Activated CD4-positive, CD25-positive, alpha-beta regulatory T cell (primary cell): Measurements from ENCODE around the gene KCNH6.

Experiments
- DNase-seq, 4 experiments: peaks; one replicate each; lab custom pipeline; 2025; lab: John Stamatoyannopoulos, UW

KCNH6 gene

DNA sequence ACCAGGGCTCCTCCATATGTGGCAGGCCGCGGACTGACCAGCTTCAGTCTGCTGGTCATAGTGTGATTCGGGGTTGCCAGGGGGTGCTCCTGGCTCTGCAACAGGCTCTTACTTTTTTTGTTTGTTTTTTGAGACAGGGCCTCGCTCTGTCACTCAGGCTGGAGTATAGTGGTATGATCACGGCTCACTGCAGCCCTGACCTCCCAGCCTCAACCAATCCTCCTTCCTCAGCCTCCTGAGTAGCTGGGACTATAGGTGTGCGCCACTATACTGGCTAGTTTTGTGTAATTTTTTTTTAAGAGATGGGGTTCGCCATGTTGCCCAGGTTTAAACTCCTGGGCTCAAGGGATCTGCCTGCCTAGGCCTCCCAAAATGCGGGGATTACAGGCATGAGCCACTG lies 11.8 kb upstream of the KCNH6 start:
- DNase-seq: no peak

DNA sequence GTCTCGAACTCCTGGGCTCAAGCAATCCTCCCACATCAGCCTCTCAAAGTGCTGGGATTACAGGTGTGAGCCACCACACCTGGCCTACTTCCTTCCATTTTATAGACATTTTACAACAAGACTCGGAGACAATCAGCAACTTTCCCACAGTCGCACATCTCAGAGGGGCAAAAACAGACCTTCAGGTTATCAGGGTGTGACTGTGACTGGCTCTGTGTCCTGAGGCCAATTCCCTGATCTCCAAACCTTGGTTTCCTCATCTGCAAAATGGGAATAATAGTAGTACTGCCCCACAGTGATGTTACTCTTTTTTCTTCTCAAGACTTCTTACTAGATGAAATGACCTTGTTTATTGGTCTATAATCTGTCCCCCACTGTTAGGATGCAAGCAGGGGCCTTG lies 10.8 kb upstream of the KCNH6 start:
- DNase-seq: no peak

DNA sequence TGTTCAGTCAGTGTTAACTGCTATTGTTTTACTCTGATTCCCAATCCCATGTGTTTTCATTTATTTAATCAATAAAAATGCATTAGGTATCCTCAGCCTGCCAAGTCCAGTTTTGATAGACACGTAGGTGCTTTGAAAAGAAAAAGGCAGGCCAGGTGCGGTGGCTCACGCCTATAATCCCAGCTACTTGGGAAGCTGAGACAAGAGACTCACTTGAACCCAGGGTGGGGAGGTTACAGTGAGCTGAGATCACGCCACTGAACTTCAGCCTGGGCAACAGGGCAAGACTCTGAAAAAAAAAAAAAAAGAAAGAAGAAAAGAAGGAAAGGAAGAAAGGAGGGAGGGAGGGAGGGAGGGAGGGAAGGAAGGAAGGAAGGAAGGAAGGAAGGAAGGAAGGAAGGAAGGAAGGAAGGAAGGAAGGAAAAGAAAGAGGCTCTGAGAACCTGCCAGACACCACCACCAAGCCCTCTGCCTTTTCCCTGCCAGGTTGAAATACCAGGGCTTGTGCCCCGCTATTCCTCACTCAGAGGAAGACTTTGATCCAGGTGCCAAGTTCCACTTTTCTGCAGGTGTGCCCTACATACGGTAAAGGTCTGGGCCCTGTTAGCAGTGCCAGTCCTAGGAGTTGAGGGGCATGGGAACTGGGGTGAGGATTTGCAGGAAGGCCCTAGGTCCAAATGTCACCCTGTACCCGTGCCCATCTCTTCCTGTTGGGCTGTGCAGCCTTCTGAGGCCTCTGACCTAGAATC lies 10.1 kb upstream of the KCNH6 start:
- no peak for DNase-seq

DNA sequence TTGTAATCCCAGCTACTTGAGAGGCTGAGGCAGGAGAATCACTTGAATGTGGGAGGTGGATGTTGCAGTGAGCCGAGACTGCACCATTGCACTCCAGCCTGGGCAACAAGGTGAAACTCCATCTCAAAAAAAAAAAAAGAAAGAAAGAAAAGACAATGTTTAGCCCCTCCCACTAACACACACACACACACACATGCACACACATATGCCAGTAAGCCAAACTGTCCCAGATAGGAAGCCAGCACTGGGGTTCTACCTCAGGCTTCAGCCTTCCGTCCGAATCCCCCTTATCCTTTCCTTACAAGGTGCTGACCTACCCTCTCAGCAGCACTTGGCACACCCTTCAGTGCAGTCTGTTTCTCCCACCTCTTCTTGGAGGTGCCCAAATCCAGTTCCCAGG lies 8.7 kb upstream of the KCNH6 start:
- DNase-seq: no peak

DNA sequence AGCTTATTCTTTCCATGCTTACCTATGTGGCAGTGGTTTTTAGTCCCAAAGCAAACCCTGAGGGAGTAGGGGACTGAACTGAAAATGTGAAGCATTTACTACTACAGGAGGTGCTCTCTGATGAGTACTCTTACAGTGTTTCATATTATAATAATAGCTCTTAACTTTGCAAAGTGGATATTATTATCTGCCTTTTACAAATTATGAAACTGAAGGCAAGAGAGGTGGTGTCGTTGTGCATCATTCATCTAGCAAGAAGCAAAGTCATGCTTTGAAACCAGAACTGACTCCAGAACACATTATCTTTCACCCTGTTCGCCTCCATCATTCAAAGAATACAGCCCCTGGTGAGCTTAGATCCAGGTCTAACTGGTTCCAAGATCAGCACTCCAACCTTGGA lies 8.2 kb upstream of the KCNH6 start:
- DNase-seq: no peak

DNA sequence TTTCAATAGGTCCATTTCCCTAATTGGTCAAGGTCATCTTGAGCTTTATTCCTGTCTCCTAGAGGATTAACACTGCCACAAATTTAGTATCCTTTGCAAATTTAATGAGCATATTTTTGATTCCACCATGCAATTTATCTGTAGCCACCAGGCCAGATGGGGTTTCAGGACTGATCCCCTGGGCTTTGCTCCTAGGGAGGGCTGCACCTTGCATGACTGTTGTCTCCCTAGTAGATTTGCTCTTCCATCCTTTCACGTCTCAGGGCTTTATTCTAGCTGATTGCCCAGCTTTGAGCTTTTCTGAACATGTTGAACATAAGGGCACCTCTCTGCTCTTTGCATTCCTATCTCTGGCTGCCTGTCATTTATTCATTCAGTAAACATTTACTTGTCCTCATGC lies 7.7 kb upstream of the KCNH6 start:
- DNase-seq: no peak

DNA sequence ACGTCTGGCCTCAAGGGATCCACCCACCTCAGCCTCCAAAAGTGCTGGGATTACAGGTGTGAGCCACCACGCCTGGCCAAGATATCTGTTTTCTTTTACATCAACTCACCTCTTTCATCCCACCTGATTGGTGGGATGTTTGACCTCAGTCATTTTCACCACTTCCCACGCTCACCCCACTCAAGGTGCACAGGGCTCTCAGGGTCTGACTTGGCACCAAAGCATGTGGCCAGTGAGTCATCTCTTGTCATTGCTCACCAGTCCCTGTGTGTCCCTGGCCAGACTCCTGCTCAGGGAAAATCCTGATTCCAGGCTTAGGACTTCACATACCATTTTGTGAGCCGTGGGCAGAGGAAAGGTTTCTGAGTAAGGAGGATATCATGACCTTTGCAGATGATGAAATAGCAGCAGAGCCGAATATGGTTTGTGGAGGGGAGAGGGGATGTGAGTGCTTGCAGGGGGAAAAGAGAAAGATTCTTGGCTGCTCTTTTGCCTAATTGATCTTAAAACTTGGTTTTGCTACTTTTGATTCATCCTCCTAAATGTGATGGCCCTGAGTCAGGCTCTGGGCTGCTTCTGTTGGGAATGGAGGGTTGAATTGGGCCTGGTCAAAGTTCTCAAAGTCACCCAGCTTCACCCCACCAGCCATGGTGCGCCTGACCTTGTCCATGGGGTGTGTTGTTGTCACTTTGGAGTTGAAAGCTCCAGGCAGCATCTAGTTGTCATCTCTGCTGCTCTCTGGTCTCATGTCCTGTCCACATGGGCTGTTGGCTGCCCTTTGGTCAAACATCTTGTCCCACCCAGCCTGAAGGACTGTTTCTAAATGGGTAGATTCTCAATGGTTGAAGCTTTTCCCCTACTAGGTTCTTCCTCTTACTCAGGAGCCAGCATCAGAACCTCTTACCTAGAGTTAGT lies 6.0 kb upstream of the KCNH6 start:
- no peak for DNase-seq

DNA sequence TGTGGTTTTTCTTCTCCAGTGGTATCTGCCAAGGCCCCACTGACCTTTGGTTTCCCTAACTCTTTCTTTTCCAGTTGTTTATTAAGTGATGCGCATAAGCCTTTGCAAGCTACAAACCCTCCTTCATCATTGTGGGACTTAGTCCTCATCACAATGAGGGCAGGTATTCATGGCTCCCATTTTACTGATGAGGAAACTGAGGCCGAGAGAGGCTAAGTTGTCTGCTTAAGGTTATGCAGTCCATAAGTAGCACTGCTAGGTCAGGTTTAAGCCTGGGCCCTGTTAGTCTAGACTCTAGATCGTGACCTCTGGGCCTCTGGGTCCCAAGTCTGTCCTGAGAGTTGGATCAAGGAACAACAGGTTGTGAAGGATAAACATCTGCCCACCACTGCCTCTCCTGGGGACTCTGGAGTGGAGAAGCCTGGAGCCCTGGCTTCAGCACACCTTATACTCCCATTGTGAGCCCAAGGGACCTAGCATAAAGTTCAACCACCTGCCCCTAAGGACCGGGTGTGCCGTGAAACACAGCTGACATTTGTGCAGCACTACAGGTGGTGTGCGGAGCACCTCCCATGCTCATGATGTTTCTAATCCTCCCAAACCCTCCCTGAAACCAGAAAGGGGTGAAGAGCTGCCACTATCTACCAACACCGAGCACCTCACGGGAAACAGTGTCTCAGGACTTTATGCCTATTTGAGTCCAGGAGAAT lies 5.2 kb upstream of the KCNH6 start:
- DNase-seq: no peak

DNA sequence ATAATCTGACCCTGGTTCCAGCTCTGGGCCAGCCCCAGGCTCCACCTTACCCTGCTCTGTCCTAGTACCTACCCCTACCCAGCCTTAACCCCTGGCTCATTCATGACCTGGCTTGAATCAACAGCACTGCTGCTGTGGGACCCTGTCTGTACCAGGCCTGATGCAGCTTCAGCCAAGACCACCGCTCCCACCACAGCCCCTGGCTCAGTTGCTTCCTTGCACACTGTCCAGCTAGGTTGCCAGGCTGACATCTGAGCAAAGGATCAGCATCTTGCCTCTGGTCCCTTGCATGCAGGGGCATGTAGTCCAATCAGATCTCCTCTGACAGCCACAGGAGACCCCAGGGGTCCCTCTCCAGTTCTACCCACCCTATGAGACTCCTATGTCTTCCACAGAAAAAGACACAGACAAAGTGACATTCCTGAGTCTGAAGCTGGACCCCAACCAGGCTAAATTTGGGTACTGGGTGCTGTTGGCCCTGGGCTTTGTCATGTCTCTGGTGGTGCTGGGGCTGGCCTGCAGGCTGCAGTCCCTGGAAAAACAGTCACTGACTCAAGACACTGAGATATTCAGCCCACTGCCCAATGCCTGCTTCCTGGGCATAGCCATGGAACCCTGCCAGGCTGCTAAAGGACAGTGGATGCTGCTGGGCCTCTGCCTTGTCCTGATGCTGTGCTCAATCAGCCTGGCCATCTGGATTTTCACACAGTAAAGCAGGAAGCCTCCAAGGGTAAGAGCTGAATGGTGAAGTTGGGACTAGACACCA lies 3.9 kb upstream of the KCNH6 start:
- no peak for DNase-seq

DNA sequence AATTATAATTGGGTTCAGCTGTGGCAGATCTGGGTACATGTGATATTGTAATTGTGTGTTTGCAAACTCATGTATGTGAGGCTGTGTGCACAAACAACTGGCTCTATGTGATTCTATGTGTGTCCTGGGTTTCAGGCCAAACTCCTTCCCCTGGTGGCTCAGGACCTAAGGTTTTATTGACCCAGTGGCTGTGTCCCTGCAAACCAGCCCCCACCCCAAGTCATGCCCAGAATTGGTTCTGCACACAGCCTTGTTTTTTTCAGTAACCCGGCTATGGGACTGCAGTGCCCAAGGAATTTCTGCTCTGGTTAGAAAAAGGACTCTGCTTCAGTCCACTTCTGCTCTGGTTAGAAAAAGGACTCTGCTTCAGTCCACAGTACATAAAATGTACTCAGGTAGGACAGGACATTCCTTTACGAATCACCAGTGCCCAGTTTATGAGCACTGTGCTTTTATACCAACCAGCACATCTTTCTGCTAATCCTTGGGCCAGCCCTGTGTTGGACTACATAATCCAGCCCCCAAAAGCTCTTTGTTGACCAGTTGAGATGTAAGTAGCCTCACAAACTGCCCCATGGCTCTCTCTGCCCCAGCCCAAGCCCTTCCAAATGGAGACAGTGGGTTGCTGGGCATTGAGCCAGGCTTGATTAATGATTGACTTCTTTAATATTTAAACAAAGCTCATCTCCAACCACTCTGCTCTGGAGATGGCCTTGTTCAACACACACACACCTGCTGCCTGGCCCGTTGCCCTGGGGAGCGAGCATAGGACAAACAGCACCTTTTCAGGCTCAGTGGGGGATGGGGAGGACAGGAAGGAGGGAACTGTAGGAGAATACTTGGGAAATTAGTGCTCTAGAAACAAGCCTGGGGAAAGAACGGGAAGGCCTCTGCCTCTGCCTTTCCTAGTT lies 2.9 kb upstream of the KCNH6 start:
- DNase-seq: no peak

DNA sequence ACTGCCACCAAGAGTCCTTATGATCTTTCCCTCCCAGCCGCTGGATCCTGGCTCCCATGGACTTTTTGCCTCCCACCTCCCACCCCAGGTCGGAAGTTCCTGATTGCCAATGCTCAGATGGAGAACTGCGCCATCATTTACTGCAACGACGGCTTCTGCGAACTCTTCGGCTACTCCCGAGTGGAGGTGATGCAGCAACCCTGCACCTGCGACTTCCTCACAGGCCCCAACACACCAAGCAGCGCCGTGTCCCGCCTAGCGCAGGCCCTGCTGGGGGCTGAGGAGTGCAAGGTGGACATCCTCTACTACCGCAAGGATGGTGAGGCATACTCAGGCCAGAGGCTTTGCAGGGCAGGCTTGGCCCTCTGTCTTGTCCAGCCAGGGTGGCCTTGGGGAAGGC lies 893 bp downstream of the KCNH6 start:
- DNase-seq: no peak

DNA sequence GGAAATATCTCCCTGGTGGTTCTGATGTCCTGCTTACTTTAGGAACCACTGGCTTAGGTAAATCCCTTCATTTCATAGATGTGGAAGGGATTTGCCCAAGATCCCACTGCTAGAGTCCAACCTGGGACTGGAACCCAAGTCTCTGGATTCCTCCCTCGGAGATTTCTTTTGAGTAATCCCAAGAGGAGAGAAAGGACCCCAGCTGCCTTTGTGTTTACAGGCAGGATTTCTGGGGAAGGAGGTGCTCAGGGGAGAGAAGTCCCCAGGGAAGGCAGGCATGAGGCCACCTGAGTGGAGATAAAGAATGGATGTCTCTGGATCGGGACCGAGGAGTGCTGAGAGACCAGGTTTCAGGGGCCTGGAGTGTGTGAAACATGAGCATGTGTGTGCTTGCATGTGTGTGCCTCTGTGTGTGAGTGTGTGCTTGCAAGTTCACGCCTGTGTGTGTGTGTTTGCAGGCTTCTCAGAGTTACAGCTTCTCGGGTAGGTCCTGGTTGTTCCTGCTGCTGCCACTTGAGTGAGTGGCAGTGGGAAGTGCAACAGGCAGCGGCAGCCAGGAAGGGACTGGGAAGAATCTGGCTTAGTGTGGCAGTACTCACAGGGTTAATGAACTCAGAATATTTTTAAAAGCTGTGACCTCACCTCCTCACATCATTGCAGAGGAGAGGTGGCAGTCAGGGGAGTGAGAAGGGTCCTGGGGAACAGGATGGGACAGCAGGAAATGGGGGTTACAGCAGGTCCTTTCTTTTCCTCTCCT lies 2.2 kb downstream of the KCNH6 start:
- DNase-seq: no peak

DNA sequence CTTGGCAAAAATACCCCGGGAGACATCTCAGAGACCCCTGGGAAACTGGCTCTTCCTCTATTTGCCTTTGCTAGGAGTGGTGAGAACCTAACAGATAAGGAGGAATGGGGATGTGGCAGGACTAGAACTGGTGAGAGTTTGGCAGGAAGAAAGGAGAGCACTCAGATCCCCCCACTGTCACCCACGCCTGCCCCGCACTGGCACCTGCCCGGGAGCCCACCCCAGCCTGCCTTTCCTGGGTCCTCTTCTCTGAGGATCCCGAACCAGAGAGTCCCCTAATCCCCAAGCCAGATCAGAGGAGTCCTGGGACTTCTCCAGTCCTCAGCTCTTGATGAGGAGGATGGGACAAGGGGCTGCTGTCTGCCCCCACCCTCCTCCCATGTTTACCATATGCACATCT lies 3.7 kb downstream of the KCNH6 start:
- no peak for DNase-seq

DNA sequence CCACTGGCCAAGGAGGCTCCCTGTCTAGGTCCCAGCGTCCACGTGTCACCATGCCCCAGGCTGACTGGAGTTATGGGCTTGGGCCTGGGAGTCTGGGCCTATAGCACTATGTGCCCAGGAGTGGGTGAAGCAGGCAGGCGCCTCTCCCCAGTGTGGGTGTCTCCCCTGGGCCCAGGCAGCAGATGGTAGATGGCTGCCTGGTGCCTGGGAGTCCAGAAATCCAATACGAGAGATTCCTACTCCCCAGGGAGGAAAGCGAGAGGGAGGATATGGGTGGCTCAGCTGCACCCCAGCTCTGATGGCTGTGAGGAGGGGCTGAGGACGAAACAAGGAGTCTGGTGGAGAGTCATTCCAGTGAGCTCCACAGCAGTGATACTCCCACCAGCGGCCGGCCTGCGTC lies 5.0 kb downstream of the KCNH6 start:
- DNase-seq: no peak

DNA sequence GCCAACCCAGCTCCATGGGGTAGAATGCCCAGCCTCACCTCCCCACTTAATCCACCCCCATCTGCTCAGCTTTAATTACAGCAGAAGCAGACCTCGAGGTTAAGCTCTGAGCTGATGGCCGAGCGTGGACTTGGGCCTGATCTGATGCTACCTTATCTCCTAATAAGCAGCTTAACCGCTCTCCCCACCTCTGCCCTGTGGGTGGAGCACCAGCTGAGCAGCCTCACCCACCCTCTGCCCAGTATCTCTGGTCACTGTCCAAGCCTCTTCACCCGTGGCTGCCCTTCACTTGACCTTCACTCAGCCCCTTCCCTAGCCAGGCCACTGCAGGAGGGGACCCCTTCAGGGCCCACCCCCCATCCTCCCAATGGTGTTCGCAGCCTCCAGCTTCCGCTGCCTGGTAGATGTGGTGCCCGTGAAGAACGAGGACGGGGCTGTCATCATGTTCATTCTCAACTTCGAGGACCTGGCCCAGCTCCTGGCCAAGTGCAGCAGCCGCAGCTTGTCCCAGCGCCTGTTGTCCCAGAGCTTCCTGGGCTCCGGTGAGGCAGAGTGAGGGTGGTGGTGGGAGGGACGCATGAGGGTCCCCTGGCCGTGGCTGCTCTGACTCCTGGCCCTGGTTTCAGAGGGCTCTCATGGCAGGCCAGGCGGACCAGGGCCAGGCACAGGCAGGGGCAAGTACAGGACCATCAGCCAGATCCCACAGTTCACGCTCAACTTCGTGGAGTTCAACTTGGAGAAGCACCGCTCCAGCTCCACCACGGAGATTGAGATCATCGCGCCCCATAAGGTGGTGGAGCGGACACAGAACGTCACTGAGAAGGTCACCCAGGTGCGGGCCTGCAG lies 6.8 kb downstream of the KCNH6 start:
- DNase-seq: no peak

DNA sequence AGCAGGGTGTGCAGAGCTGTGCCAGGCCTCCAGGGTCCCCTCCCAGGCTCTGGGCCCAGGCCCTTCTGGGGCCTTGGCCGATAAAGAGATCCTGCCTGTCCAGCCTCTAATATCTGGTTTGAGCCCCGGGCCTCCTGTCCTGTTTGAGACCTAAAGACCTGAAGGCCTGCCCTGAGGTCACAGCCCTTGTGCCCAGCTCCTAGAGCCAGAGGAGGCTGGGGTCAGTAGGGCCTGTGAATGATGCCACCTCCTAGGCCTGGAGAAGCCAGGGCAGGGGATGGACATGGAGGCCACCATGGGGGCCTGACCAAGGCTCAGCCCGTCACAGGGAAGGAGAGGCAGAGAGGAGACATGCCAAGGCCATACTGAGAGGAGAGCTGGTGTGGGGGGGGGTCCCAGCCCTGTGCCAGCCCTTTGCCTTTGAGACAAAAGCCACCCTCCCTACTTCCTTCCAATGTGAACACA lies 7.4 kb downstream of the KCNH6 start:
- DNase-seq: no peak

DNA sequence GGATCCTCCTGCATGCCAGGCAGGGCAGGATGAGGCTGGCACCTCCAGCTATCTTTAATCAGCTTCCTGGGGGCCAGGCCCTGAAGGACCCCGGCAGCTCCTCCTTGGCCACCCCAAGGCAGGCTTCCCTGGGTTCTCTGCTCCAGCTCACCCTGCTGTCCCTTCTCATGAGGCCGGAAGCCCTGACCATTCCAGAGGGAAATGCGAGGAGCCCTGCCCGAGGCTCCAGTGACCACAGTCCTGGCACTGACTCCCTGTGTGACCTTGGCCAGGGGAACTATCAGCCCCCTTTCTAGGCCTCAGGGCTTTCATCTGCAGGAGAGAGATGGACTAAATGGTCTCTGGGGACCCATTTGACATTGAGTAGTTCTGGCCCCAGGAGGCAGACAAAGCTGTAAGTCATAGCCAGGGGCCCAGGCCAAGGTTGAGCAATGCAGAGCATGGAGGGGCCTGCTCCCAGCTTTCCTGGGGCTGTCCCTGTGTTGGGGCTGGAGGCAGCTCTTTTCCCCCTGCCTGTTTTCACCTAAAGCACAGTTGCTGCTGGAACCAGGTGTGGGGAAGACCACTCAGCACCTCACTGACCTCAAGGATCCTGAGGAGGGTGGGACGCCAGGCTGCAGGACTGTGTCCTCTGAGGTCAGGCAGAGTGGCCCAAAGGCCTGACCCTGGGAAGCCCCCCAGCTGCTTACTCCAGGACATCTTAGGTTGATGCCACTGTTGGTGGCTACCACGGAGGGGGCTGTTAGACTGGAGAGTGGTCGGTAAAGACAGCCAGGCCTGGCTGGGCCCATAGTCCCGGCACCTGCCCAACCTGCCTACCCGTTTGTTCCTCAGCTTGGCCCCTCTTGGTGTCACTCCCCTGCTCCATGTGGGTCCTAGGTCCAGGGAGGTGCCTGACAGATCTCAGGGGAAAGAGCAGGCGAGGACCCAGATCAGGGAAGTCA lies 8.1 kb downstream of the KCNH6 start:
- DNase-seq: no peak
